ENCODE measurements around the gene PCYOX1L. TPM values are rescaled to one million over a fixed set of nuclear protein-coding genes. Genes with fewer than 3 reads are reported as not detected.

PCYOX1L gene
- total RNA-seq = 1 to 10 TPM; 2.6 to 6.1 (median 3.1) TPM

GRCh38 chr5:149357370-149358293 is at the start of gene PCYOX1L:
Gene PCYOX1L (plus strand): TSS chr5:149358046. CDS start chr5:149358069, 23 bp downstream.
- TF ChIP-seq, protein P1, sequence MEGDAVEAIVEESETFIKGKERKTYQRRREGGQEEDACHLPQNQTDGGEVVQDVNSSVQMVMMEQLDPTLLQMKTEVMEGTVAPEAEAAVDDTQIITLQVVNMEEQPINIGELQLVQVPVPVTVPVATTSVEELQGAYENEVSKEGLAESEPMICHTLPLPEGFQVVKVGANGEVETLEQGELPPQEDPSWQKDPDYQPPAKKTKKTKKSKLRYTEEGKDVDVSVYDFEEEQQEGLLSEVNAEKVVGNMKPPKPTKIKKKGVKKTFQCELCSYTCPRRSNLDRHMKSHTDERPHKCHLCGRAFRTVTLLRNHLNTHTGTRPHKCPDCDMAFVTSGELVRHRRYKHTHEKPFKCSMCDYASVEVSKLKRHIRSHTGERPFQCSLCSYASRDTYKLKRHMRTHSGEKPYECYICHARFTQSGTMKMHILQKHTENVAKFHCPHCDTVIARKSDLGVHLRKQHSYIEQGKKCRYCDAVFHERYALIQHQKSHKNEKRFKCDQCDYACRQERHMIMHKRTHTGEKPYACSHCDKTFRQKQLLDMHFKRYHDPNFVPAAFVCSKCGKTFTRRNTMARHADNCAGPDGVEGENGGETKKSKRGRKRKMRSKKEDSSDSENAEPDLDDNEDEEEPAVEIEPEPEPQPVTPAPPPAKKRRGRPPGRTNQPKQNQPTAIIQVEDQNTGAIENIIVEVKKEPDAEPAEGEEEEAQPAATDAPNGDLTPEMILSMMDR (IDR thresholded peaks at IDR 0.05; ENCODE audit: low read depth) = no peak

DNA sequence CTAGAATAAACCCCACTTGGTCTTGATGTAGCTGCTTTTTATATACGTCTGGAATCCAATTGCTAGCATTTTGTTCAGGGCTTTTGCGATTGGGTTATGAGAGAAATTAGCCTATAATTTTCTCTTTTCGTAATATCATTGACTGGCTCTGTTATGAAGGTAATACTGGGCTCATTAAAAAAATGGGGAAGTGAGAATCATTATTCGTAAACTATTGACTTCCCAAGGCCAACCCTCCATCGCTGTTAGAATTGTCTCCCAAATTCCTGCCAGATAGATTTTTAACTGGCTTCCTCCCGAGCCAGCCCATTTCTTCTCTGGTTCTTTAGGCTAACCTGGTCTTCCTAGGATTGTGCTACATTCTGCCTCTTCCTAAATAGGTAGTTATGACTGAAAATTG is 48.5 kb upstream of the PCYOX1L start:
- TF ChIP-seq, protein P1 (IDR thresholded peaks at IDR 0.05; ENCODE audit: low read depth) = no peak

DNA sequence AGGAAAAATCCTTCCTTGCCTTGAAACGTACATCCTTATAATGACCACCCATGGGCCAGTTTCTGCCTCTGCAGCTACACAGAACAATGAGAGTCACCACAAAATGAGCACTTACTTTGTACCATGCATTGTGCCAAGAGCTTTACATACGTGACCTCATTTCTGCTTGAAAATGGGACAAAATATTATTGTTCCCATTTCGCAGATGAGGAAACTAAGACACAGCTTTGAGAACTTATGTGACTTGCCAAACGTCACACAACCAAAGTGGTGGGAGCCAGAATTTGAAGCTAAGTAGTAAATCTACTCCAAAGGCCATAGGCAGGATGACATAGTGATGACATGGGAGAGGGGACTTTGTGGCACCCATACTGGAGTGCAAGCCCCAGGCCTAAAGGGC is 47.4 kb upstream of the PCYOX1L start:
- TF ChIP-seq, protein P1 (IDR thresholded peaks at IDR 0.05; ENCODE audit: low read depth) = no peak

GRCh38 chr5:149310947-149311658 is 46.7 kb upstream of the PCYOX1L start:
- TF ChIP-seq, protein P1 (IDR thresholded peaks at IDR 0.05; ENCODE audit: low read depth) = no peak

DNA sequence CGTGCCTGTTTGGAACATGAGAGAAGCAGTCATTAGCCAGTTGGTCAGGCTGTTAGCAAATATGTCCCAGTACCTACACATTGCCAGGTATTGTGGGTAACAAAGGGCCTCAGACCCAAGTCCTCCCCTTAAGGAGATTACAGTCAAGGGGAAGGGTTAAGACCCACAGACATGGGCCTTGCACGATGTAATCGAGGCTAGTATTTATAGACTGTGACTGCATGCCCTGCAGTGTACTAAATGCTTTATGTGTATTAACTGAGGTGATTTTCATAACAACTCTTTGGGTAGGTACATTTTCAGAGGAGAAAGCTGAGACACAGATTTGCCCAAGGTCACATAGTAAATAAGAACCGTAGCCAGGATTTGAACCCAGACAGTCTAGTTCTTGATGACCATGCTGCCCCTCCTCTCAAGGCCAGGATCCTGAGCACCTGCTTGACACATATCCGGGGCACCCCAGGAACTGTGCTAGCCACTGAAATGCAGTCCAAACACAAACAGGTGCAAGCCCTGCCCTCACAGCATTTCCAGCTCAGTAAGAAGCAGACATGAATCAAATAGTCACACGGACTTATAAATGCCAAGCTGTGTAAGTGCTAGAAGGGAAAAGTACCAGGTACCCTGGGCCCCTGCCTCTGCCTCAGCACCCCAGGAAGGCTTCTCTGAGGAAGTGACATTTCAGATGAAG is 44.5 kb upstream of the PCYOX1L start:
- TF ChIP-seq, protein P1 (IDR thresholded peaks at IDR 0.05; ENCODE audit: low read depth) = no peak

DNA sequence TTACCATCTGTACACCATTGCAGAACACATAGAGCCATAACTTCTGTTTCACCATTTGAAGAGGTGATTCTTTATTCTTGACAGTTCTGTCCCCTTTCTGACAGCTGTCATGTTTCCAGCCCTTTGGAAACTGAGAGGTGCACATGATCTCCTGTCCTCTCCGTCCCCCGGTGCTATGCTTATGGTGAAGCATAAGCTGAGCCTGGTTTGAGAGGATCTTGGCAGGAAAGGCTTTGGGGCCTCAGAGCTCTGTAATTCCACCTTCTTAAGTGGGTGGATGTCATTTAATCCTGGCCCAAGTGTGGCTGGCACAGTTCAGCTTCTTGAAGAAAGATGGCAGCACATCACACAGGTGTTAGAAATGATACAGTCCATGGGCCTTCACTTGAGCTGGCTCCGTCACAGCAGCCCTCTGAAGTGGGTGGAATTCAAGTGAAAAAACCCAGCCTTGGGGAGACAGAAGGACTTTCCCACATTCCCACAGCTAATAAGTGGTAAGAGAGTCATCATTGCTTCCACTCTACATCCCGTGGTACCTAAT is 43.2 kb upstream of the PCYOX1L start:
- TF ChIP-seq, protein P1 (IDR thresholded peaks at IDR 0.05; ENCODE audit: low read depth) = no peak
